Measurements from ENCODE around the gene SLX4IP.
A peak's percentile ranks its signal among the peaks of the same experiment; 100 is the strongest.

SLX4IP gene

DNA sequence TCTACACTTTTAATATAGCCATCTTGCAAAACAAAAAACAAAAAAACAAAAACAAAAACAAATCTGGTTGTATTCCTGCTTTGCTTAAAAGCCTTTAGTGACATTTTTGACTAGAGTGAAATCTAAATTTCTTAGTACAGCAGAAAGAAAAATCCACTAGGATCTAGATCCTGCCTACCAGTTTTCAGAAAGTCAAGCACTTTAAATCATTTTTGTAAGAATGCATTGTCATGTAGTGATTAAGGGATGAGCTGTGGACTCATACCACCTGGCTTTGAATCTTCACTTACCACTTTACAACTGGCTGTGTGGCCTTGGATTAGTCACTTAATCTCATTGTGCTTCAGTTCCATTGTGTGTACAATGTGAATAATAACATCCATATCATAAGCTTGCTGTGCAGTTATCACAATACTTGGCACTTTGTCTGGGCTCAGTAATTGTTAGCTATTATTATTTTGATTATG lies 5.1 kb upstream of the SLX4IP start:
- no peak overlapping the region for H3K4me3 ChIP-seq (replicated peaks; ENCODE audit: insufficient read depth, low read length)
- 0 out of 2 replicates have a peak overlapping the region, but pooled peaks have one; percentile 4 for H3K27ac ChIP-seq (replicated peaks)
- no peak for DNase-seq (ENCODE audit: low read depth in 1 of 2, low spot score in 1 of 2)
- no peak for TF ChIP-seq SPI1 (IDR thresholded peaks at IDR 0.05; ENCODE audit: borderline replicate concordance, low read depth)
- TF ChIP-seq, protein P1, sequence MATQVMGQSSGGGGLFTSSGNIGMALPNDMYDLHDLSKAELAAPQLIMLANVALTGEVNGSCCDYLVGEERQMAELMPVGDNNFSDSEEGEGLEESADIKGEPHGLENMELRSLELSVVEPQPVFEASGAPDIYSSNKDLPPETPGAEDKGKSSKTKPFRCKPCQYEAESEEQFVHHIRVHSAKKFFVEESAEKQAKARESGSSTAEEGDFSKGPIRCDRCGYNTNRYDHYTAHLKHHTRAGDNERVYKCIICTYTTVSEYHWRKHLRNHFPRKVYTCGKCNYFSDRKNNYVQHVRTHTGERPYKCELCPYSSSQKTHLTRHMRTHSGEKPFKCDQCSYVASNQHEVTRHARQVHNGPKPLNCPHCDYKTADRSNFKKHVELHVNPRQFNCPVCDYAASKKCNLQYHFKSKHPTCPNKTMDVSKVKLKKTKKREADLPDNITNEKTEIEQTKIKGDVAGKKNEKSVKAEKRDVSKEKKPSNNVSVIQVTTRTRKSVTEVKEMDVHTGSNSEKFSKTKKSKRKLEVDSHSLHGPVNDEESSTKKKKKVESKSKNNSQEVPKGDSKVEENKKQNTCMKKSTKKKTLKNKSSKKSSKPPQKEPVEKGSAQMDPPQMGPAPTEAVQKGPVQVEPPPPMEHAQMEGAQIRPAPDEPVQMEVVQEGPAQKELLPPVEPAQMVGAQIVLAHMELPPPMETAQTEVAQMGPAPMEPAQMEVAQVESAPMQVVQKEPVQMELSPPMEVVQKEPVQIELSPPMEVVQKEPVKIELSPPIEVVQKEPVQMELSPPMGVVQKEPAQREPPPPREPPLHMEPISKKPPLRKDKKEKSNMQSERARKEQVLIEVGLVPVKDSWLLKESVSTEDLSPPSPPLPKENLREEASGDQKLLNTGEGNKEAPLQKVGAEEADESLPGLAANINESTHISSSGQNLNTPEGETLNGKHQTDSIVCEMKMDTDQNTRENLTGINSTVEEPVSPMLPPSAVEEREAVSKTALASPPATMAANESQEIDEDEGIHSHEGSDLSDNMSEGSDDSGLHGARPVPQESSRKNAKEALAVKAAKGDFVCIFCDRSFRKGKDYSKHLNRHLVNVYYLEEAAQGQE (IDR thresholded peaks at IDR 0.05; ENCODE audit: insufficient replicate concordance, low read depth): no peak
- TF ChIP-seq, protein P2, sequence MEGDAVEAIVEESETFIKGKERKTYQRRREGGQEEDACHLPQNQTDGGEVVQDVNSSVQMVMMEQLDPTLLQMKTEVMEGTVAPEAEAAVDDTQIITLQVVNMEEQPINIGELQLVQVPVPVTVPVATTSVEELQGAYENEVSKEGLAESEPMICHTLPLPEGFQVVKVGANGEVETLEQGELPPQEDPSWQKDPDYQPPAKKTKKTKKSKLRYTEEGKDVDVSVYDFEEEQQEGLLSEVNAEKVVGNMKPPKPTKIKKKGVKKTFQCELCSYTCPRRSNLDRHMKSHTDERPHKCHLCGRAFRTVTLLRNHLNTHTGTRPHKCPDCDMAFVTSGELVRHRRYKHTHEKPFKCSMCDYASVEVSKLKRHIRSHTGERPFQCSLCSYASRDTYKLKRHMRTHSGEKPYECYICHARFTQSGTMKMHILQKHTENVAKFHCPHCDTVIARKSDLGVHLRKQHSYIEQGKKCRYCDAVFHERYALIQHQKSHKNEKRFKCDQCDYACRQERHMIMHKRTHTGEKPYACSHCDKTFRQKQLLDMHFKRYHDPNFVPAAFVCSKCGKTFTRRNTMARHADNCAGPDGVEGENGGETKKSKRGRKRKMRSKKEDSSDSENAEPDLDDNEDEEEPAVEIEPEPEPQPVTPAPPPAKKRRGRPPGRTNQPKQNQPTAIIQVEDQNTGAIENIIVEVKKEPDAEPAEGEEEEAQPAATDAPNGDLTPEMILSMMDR (IDR thresholded peaks at IDR 0.05; ENCODE audit: insufficient read depth, low read length): no peak
- no peak for TF ChIP-seq GABPA (IDR thresholded peaks at IDR 0.05; ENCODE audit: low read depth)
- no peak for TF ChIP-seq POLR2AphosphoS5 (IDR thresholded peaks at IDR 0.05; ENCODE audit: low read depth)
- H3K27me3 ChIP-seq (ENCODE audit: insufficient read depth, poor library complexity, severe bottlenecking): no peaks in the 10 kb centered on the region

DNA sequence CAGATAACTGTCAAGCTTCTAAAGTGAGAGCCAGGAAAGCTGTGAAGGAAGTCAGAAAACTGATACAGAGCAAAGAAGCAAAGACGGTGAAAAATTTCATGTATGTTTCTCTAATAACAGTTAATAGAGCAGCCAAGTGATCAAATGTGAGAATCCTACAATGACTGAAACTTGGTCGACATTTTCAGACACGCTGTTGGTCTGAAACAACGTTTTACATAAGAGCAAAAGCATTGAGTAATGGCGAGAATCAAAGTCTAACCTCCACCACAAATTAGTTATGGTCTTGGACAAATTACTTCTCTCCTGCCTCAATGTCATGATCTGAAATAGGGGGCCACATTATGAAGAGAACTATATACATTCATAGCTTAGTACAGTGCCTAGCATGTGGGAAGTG lies 4.4 kb upstream of the SLX4IP start:
- Histone ChIP-seq H3K27ac (replicated peaks) (no peak overlapping the region), H3K27me3 (ENCODE audit: insufficient read depth, poor library complexity, severe bottlenecking) (no peaks in the 10 kb centered on the region), H3K4me3 (replicated peaks; ENCODE audit: insufficient read depth, low read length) (no peak overlapping the region)
- TF ChIP-seq, protein P1 (IDR thresholded peaks at IDR 0.05; ENCODE audit: insufficient replicate concordance, low read depth): no peak
- no peak for TF ChIP-seq SPI1 (IDR thresholded peaks at IDR 0.05; ENCODE audit: borderline replicate concordance, low read depth)
- TF ChIP-seq, protein P2 (IDR thresholded peaks at IDR 0.05; ENCODE audit: insufficient read depth, low read length): no peak
- TF ChIP-seq GABPA (IDR thresholded peaks at IDR 0.05; ENCODE audit: low read depth): no peak
- no peak for TF ChIP-seq POLR2AphosphoS5 (IDR thresholded peaks at IDR 0.05; ENCODE audit: low read depth)
- no peak for DNase-seq (ENCODE audit: low read depth in 1 of 2, low spot score in 1 of 2)

DNA sequence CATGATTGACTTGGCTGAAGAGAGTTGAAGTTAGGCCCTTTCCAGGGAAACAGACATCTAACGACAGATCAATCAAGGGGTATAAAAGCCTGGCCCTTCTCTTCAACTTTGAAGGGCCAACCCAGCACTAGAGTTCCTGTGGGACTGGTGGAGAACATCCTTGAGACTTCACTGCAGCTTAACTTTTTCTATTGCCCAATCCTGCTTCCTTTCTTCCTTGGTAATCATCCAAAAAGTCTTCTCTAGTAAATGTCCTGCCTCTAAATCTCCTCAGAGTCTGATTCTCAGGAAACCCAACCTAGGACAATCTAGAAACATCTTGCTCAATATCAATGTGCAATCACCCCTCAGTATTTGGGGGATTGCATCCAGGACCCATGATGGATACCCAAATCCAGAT lies 3.0 kb upstream of the SLX4IP start:
- Histone ChIP-seq H3K27me3 (ENCODE audit: insufficient read depth, poor library complexity, severe bottlenecking) (no peaks in the 10 kb centered on the region), H3K27ac (replicated peaks) (peak overlapping the region; percentile 15; the same call in 1 of the 2 replicates), H3K4me3 (replicated peaks; ENCODE audit: insufficient read depth, low read length) (no peak overlapping the region)
- TF ChIP-seq POLR2AphosphoS5 (IDR thresholded peaks at IDR 0.05; ENCODE audit: low read depth) (no peak), GABPA (IDR thresholded peaks at IDR 0.05; ENCODE audit: low read depth) (no peak)
- no peak for DNase-seq (ENCODE audit: low read depth in 1 of 2, low spot score in 1 of 2)

DNA sequence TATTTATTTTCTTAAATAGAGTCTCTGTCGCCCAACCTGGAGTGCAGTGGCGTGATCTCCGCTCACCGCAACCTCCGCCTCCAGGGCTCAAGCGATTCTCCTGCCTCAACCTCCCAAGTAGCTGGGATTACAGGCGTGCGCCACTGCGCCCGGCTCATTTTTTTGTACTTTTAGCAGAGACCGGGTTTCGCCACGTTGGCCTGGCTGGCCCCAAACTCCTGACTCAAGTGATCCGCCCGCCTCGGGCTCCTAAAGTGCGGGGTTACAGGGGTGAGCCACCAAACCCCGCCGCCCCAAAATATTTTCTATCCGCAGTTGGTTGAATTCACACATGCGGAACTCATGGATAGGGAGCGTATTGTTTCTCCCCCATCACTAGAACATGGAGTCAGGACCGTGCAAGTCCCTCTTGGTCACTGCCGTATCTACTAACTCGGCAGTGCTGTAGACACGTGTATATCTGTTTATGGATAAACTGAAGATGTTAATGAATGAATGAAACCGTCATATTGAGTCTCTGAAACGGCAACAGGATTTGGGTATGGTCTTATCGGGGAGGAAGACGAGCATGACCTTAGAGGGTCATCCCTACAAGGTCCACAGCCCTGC lies 2.0 kb upstream of the SLX4IP start:
- Histone ChIP-seq H3K27me3 (ENCODE audit: insufficient read depth, poor library complexity, severe bottlenecking) (no peaks in the 10 kb centered on the region), H3K27ac (replicated peaks) (peak overlapping the region; percentile 91), H3K4me3 (replicated peaks; ENCODE audit: insufficient read depth, low read length) (peak overlapping the region; percentile 83)
- TF ChIP-seq, protein P1 (IDR thresholded peaks at IDR 0.05; ENCODE audit: insufficient replicate concordance, low read depth): no peak
- TF ChIP-seq, protein P2 (IDR thresholded peaks at IDR 0.05; ENCODE audit: insufficient read depth, low read length): no peak
- no peak for TF ChIP-seq GABPA (IDR thresholded peaks at IDR 0.05; ENCODE audit: low read depth)
- TF ChIP-seq SPI1 (IDR thresholded peaks at IDR 0.05; ENCODE audit: borderline replicate concordance, low read depth): no peak
- TF ChIP-seq POLR2AphosphoS5 (IDR thresholded peaks at IDR 0.05; ENCODE audit: low read depth): no peak
- DNase-seq (ENCODE audit: low read depth in 1 of 2, low spot score in 1 of 2): peak in 1 of 2 experiments; percentile 30
